Measurements from ENCODE around the gene CNOT10. TPM values are rescaled to one million over a fixed set of nuclear protein-coding genes. Genes with fewer than 3 reads are reported as not detected.

The CNOT10 gene
- total RNA-seq, 2 donors from 2014 or later, result 12.5 to 25.3 TPM

DNA sequence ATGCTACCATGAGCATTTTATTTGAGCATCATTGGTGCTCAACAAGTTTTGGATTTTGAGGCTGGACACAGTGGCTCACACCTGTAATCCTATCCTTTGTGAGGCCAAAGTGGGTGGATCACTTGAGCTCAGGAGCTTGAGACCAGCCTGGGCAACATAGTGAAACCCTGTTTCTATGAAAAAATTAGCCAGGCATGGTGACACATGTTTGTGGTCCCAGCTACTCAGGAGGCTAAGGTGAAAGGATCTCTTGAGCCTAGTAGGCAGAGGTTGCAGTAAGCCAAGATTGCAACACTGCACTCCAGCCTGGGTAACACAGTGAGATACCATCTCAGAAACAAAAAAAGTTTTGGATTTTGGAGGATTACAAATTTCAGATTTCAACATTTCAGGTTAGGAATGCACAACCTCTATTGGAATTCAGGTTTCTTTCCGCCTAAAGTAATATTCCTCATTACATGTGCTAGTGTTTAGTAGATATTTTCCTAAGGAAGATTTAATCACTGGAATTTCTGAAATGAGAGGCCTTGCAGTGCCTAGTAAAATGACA lies 27.6 kb downstream of the CNOT10 start:
- Histone ChIP-seq H3K27ac (no peak overlapping the region), H3K36me3 (peaks cover 21% of the 10 kb centered on the region), H3K9me3 (no peaks in the 10 kb centered on the region), H3K4me3 (no peak overlapping the region), H3K4me1 (ENCODE audit: control insufficient read depth in 1 of 2, low read depth in 2 of 2) (no peaks in the 10 kb centered on the region), H3K27me3 (replicated peaks; ENCODE audit: insufficient read depth) (no peaks in the 10 kb centered on the region)
- DNase-seq (ENCODE audit: low spot score) (no peak), ATAC-seq (ENCODE audit: insufficient number of reproducible peaks, low FRiP score, low read depth) (no peak)
- TF ChIP-seq, protein P1, sequence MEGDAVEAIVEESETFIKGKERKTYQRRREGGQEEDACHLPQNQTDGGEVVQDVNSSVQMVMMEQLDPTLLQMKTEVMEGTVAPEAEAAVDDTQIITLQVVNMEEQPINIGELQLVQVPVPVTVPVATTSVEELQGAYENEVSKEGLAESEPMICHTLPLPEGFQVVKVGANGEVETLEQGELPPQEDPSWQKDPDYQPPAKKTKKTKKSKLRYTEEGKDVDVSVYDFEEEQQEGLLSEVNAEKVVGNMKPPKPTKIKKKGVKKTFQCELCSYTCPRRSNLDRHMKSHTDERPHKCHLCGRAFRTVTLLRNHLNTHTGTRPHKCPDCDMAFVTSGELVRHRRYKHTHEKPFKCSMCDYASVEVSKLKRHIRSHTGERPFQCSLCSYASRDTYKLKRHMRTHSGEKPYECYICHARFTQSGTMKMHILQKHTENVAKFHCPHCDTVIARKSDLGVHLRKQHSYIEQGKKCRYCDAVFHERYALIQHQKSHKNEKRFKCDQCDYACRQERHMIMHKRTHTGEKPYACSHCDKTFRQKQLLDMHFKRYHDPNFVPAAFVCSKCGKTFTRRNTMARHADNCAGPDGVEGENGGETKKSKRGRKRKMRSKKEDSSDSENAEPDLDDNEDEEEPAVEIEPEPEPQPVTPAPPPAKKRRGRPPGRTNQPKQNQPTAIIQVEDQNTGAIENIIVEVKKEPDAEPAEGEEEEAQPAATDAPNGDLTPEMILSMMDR (IDR thresholded peaks at IDR 0.05), result no peak

DNA sequence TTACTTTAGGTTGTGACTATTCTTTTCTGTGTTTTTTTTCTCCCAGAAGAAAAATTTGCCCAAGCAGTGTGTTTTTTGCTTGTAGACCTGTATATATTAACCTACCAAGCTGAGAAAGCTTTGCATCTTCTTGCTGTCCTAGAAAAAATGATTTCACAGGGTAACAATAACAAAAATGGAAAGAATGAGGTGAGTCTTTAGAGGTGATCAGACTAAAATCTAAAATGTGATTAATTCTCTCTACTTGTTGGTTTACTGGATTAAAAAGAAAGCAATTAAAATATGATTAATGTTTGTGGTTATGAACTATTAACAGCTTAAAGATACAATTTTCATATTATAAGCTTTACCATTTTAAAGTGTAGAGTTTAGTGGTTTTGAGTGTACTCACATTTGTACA lies 28.2 kb downstream of the CNOT10 start:
- Histone ChIP-seq H3K4me1 (ENCODE audit: control insufficient read depth in 1 of 2, low read depth in 2 of 2) (no peaks in the 10 kb centered on the region), H3K27me3 (replicated peaks; ENCODE audit: insufficient read depth) (no peaks in the 10 kb centered on the region), H3K4me3 (no peak overlapping the region), H3K27ac (no peak overlapping the region), H3K36me3 (peaks cover 22% of the 10 kb centered on the region), H3K9me3 (no peaks in the 10 kb centered on the region)
- no peak for DNase-seq (ENCODE audit: low spot score)
- TF ChIP-seq, protein P1 (IDR thresholded peaks at IDR 0.05), result no peak
- ATAC-seq (ENCODE audit: insufficient number of reproducible peaks, low FRiP score, low read depth), result no peak

- DNase-seq (ENCODE audit: low spot score), result no peak
- peaks cover 25% of the 10 kb centered on the region for H3K36me3 ChIP-seq
- no peak for ATAC-seq (ENCODE audit: insufficient number of reproducible peaks, low FRiP score, low read depth)
Measured at GRCh38 chr3:32719335-32719734, 34.3 kb downstream of the CNOT10 start.

GRCh38 chr3:32719931-32720330 lies 34.9 kb downstream of the CNOT10 start:
- Histone ChIP-seq H3K36me3 (peaks cover 25% of the 10 kb centered on the region), H3K27me3 (replicated peaks; ENCODE audit: insufficient read depth) (no peaks in the 10 kb centered on the region), H3K27ac (no peak overlapping the region), H3K9me3 (no peaks in the 10 kb centered on the region), H3K4me3 (no peak overlapping the region), H3K4me1 (ENCODE audit: control insufficient read depth in 1 of 2, low read depth in 2 of 2) (no peaks in the 10 kb centered on the region)
- ATAC-seq (ENCODE audit: insufficient number of reproducible peaks, low FRiP score, low read depth) (no peak), DNase-seq (ENCODE audit: low spot score) (no peak)
- TF ChIP-seq, protein P1 (IDR thresholded peaks at IDR 0.05), result no peak

More at GRCh38 chr3:32719335-32719734, 34.3 kb downstream of the CNOT10 start:
- TF ChIP-seq, protein P1 (IDR thresholded peaks at IDR 0.05), result no peak
- H3K27me3 ChIP-seq (replicated peaks; ENCODE audit: insufficient read depth), result no peaks in the 10 kb centered on the region
- H3K4me3 ChIP-seq, result no peak overlapping the region
- H3K27ac ChIP-seq, result no peak overlapping the region
- H3K9me3 ChIP-seq, result no peaks in the 10 kb centered on the region
- no peaks in the 10 kb centered on the region for H3K4me1 ChIP-seq (ENCODE audit: control insufficient read depth in 1 of 2, low read depth in 2 of 2)

DNA sequence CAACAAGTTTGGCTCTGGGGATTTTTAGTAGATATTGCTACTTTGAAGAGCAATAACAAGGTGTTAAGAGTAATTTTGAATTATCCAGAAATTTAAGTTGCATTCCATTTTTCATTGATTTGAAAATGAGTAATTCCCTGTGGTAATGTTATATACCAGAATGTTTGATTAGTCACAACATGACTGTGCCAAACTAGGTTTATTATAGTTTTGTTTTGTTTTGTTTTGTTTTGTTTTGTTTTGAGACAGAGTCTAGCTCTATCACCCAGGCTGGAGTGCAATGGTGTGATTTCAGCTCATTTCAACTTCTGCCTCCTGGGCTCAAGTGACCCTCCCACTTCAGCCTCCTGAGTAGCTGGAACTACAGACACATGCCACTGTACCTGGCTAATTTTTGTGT lies 40.7 kb downstream of the CNOT10 start:
- no peak overlapping the region for H3K27ac ChIP-seq
- no peaks in the 10 kb centered on the region for H3K9me3 ChIP-seq
- no peak overlapping the region for H3K4me3 ChIP-seq
- TF ChIP-seq, protein P1 (IDR thresholded peaks at IDR 0.05), result no peak
- DNase-seq (ENCODE audit: low spot score) (no peak), ATAC-seq (ENCODE audit: insufficient number of reproducible peaks, low FRiP score, low read depth) (no peak)
- no peaks in the 10 kb centered on the region for H3K4me1 ChIP-seq (ENCODE audit: control insufficient read depth in 1 of 2, low read depth in 2 of 2)
- peaks cover 15% of the 10 kb centered on the region for H3K36me3 ChIP-seq
- H3K27me3 ChIP-seq (replicated peaks; ENCODE audit: insufficient read depth), result no peaks in the 10 kb centered on the region

All from thoracic aorta (tissue), 2 donors.